ENCODE data around the gene RAPGEF1. TPM values are rescaled to one million over a fixed set of nuclear protein-coding genes. Genes with fewer than 3 reads are reported as not detected.

Gene RAPGEF1
- total and polyA plus RNA-seq, 7 experiments from 2014 or later, result 1.2 to 181 (median 84.8) TPM

DNA sequence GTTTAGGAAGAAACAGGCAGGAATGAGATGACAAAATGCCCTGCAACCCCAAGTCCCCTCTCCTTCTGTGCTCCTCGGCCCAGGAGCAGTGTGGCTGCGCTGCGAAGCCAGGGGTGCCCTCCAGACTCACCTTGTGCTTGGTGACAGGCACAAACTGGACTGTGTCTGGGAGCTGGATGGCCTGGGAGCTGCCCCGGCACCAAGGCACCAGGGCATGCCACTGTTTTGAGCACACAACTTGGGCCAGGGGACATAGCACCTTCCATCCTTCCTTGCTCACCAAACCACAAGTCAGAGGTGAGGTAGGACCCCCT lies 143.5 kb downstream of the RAPGEF1 start:
- Histone ChIP-seq H3K36me3 (ENCODE audit: control insufficient read depth in 2 of 3, insufficient read depth in 3 of 3, low read length in 3 of 3) (peaks cover 0 to 61% (median 18%) of the 10 kb centered on the region in 3 experiments), H3K27me3 (ENCODE audit: control insufficient read depth in 2 of 2, insufficient read depth in 2 of 2, low read length in 2 of 2) (no peaks in the 10 kb centered on the region), H3K4me1 (ENCODE audit: control insufficient read depth in 2 of 2, insufficient read depth in 2 of 2, low read length in 2 of 2) (peaks cover 0 to 4% of the 10 kb centered on the region in 2 donors), H3K4me3 (ENCODE audit: low read length) (no peak overlapping the region), H3K27ac (ENCODE audit: low read depth, low read length) (no peak overlapping the region), H3K9me3 (ENCODE audit: control insufficient read depth in 2 of 3, low read length in 3 of 3) (no peaks in the 10 kb centered on the region)
- POLR2A ChIA-PET, result interaction anchor here (0.6 kb wide), 1 partner anchor 40 kb away, joined by 6 read pairs; no protein-coding TSS in a partner anchor
- no peaks in the 10 kb centered on the region for H3K9me3 Mint-ChIP-seq
- peaks cover 0 to 21% (median 7%) of the 10 kb centered on the region in 5 donors for H3K36me3 Mint-ChIP-seq
- intact Hi-C loops (cut with micrococcal nuclease), result no loop called here
- no peaks in the 10 kb centered on the region for H3K27me3 Mint-ChIP-seq
- no peak overlapping the region for H3K4me3 Mint-ChIP-seq
- peak overlapping the region in 2 of 9 donors; percentile 38 to 41 for H3K27ac Mint-ChIP-seq
- no peak for ATAC-seq
- DNase-seq, result no peak
- CTCF ChIA-PET, result no interaction called here
- H3K4me1 Mint-ChIP-seq, result peaks cover 0 to 7% (median under 1%) of the 10 kb centered on the region in 7 donors

DNA sequence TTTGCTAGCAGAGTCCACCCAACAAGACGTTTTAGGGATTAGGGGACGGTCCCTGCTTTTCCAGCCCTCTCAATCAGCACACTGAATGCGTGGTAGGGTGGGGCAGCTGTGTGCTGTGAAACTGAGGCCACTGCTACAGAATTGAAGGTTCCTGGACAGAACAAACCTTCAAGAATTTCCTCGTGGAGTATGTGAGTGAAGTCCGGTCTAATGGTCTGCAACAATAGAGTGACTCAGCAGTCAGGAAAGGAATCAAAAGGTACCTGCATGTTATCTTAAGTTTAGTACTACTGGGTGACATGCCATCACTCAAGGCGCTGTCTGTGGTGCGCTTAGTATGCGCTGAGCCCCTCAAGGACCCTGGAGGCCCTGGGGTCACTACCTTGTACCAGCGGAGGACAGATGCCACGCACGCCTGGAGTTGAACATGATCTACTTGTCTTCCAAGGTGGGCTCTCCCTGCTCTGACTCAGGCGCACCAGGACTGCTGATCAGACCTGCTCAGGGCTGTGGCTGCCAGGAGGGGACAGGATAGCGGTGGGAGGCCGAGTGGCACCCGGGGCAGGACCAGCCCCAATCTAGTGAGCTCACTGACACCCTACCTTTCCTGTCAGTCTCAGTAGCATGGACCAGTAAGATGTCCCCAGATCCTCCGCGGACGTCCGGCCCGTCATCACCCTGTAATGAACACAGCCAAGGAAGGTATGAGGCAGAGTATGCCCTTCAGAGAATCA lies 144.0 kb downstream of the RAPGEF1 start:
- Histone ChIP-seq H3K27ac (ENCODE audit: low read depth, low read length) (no peak overlapping the region), H3K36me3 (ENCODE audit: control insufficient read depth in 2 of 3, insufficient read depth in 3 of 3, low read length in 3 of 3) (peaks cover 0 to 60% (median 15%) of the 10 kb centered on the region in 3 experiments), H3K27me3 (ENCODE audit: control insufficient read depth in 2 of 2, insufficient read depth in 2 of 2, low read length in 2 of 2) (no peaks in the 10 kb centered on the region), H3K9me3 (ENCODE audit: control insufficient read depth in 2 of 3, low read length in 3 of 3) (no peaks in the 10 kb centered on the region), H3K4me1 (ENCODE audit: control insufficient read depth in 2 of 2, insufficient read depth in 2 of 2, low read length in 2 of 2) (peaks cover 3 to 10% of the 10 kb centered on the region in 2 donors), H3K4me3 (ENCODE audit: low read length) (no peak overlapping the region)
- intact Hi-C loops (cut with micrococcal nuclease), result no loop called here
- H3K27me3 Mint-ChIP-seq, result no peaks in the 10 kb centered on the region
- no peaks in the 10 kb centered on the region for H3K9me3 Mint-ChIP-seq
- H3K27ac Mint-ChIP-seq, result peak overlapping the region in 4 of 9 donors; percentile 15 to 55 (median 40)
- H3K36me3 Mint-ChIP-seq, result peaks cover 0 to 21% (median 5%) of the 10 kb centered on the region in 5 donors
- no peak overlapping the region for H3K4me3 Mint-ChIP-seq
- ATAC-seq, result no peak
- ChIA-PET CTCF (no interaction called here), POLR2A (no interaction called here)
- peaks cover 2 to 13% (median 6%) of the 10 kb centered on the region in 7 donors for H3K4me1 Mint-ChIP-seq
- DNase-seq, result no peak

DNA sequence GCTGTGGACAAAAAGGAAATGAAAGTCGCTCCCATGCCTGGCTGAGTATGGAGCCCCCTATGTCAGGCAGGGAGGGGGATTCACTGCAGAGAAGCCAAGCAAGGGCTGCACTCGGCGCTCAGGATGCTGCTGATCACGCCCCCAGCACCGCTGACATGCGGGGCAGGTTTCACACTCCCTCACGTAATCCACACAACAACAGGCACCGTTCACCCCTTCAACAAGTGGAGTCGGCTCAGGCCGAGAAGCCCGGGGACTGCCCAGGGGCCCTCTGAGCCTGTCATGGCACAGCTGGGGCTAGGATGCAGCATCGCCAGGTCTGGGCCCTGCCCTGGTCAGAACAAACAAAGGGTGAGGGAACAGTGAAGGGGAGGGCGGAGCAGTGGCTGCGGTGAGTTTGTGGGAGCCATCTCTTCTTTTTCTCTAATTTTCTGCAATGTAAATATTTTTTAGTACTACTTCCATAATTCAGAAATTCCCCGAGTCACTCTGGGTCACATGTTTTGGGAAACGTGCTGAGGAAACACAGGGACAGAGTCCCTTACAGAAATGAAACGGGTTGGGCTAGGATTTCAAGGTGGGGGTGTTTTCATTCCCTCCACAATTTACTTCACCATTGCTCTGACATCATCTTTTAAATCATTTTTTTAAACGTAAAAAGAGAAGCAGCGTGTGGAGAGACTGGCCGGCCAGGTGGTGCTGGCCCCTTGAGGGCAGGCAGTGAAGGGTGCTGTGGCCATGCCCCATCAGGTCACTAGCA lies 144.8 kb downstream of the RAPGEF1 start:
- peaks cover 11 to 17% of the 10 kb centered on the region in 2 donors for H3K4me1 ChIP-seq (ENCODE audit: control insufficient read depth in 2 of 2, insufficient read depth in 2 of 2, low read length in 2 of 2)
- Mint-ChIP-seq H3K27me3 (no peaks in the 10 kb centered on the region), H3K36me3 (peaks cover 0 to 15% (median 0%) of the 10 kb centered on the region in 5 donors), H3K4me1 (peaks cover 8 to 20% (median 13%) of the 10 kb centered on the region in 7 donors), H3K4me3 (no peak overlapping the region), H3K9me3 (no peaks in the 10 kb centered on the region), H3K27ac (peak overlapping the region in 2 of 9 donors; percentile 12 to 36)
- no peak overlapping the region for H3K27ac ChIP-seq (ENCODE audit: low read depth, low read length)
- no peaks in the 10 kb centered on the region for H3K27me3 ChIP-seq (ENCODE audit: control insufficient read depth in 2 of 2, insufficient read depth in 2 of 2, low read length in 2 of 2)
- POLR2A ChIA-PET, result no interaction called here
- no peak for ATAC-seq
- no peak overlapping the region for H3K4me3 ChIP-seq (ENCODE audit: low read length)
- peaks cover 0 to 56% (median 15%) of the 10 kb centered on the region in 3 experiments for H3K36me3 ChIP-seq (ENCODE audit: control insufficient read depth in 2 of 3, insufficient read depth in 3 of 3, low read length in 3 of 3)
- H3K9me3 ChIP-seq (ENCODE audit: control insufficient read depth in 2 of 3, low read length in 3 of 3), result no peaks in the 10 kb centered on the region
- intact Hi-C loops (cut with micrococcal nuclease), result no loop called here
- CTCF ChIA-PET, result no interaction called here
- DNase-seq, result no peak

DNA sequence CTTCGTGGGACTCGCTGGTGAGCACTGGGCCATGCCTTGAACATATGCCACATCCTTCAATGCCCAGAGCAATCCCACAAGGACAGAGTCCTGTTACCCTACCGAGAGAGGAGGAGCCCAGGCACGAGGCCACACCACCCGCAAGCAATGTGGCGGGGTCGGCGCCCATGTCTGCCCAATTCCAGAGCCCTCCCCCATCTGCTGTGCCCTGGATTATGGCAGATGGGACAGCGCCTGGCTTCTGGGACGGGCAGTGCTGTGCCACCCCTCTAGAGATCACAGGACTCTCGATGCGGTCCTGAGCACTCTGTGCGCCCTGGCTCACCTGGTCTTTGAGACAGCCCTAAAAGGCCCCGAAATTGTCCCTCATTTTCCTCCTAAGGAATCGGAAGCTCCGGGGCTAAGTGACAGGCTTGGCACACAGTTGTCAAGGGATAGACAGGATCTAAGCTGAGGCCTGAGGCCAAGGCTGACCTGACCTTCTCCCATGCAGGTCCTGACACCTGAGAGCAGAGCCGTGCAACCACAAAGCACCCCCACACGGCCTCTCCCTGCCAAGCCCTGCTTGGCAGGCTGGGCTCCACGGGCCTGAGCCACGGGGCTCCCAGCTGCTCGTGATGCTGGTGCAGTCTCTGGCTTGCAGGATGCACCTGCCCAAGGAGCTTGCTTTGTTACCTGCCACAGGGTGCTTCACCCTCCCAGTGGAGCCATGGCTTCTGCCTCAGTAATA lies 145.8 kb downstream of the RAPGEF1 start:
- H3K4me3 ChIP-seq (ENCODE audit: low read length), result no peak overlapping the region
- no peaks in the 10 kb centered on the region for H3K9me3 ChIP-seq (ENCODE audit: control insufficient read depth in 2 of 3, low read length in 3 of 3)
- peaks cover 12 to 19% of the 10 kb centered on the region in 2 donors for H3K4me1 ChIP-seq (ENCODE audit: control insufficient read depth in 2 of 2, insufficient read depth in 2 of 2, low read length in 2 of 2)
- H3K36me3 Mint-ChIP-seq, result peaks cover 0 to 14% (median 0%) of the 10 kb centered on the region in 5 donors
- H3K9me3 Mint-ChIP-seq, result no peaks in the 10 kb centered on the region
- H3K4me3 Mint-ChIP-seq, result no peak overlapping the region
- peaks cover 0 to 56% (median 15%) of the 10 kb centered on the region in 3 experiments for H3K36me3 ChIP-seq (ENCODE audit: control insufficient read depth in 2 of 3, insufficient read depth in 3 of 3, low read length in 3 of 3)
- no peaks in the 10 kb centered on the region for H3K27me3 Mint-ChIP-seq
- ATAC-seq (no peak), DNase-seq (no peak)
- H3K27ac Mint-ChIP-seq, result peak overlapping the region in 1 of 9 donors; percentile 23
- no peak overlapping the region for H3K27ac ChIP-seq (ENCODE audit: low read depth, low read length)
- POLR2A ChIA-PET, result interaction anchor here (0.8 kb wide), 1 partner anchor 17 kb away, joined by 3 read pairs; no protein-coding TSS in a partner anchor
- CTCF ChIA-PET, result interaction anchor here (1.0 kb wide), 1 partner anchor 62 kb away, joined by 3 read pairs; no protein-coding TSS in a partner anchor
- intact Hi-C loops (cut with micrococcal nuclease), result no loop called here
- peaks cover 8 to 23% (median 18%) of the 10 kb centered on the region in 7 donors for H3K4me1 Mint-ChIP-seq
- H3K27me3 ChIP-seq (ENCODE audit: control insufficient read depth in 2 of 2, insufficient read depth in 2 of 2, low read length in 2 of 2), result no peaks in the 10 kb centered on the region

DNA sequence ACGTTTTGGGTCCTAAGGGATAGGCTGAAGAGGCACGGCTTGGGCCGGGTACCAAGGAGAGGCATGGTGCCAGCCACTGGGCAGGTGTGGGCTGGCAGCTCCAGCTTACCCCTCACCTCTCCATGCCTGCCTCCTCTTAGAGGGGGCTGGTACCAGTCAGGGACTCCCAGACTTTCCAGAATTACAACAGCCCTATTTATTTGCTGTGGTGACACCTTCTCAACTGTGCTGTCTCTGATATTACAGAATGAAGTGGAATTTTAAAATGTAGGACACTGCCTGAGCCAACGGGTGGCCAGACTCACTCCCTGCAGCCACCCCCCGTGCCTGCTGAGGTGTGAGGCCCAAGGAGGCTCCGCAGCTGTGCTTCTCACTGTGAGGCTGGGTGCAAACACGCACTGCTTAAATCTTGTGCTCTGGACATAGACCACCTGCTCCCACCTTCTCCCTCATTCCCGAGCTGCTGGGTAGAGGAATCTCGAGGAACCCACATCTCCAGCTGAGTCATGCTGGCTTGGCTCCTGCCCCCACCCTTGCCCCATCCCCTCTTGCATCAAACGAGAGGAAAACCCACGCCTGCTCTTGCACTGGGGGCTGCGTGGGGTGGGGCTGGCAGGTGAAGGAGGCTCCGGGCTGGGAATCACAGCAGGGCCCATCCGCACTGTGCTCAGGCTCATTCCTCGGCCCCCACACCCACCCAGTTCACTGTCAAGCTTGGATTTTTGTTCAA lies 146.6 kb downstream of the RAPGEF1 start:
- peaks cover 12 to 19% of the 10 kb centered on the region in 2 donors for H3K4me1 ChIP-seq (ENCODE audit: control insufficient read depth in 2 of 2, insufficient read depth in 2 of 2, low read length in 2 of 2)
- H3K4me1 Mint-ChIP-seq, result peaks cover 8 to 23% (median 18%) of the 10 kb centered on the region in 7 donors
- H3K4me3 ChIP-seq (ENCODE audit: low read length), result no peak overlapping the region
- H3K36me3 ChIP-seq (ENCODE audit: control insufficient read depth in 2 of 3, insufficient read depth in 3 of 3, low read length in 3 of 3), result peaks cover 0 to 59% (median 15%) of the 10 kb centered on the region in 3 experiments
- intact Hi-C loops (cut with micrococcal nuclease), result no loop called here
- H3K27ac ChIP-seq (ENCODE audit: low read depth, low read length), result no peak overlapping the region
- peak overlapping the region in 3 of 9 donors; percentile 30 to 53 (median 43) for H3K27ac Mint-ChIP-seq
- ChIA-PET POLR2A (interaction anchor here (0.8 to 3.3 kb wide), 2 partner anchors 18 to 151 kb away, joined by 3 to 18 read pairs; no protein-coding TSS in a partner anchor), CTCF (interaction anchor here (1.0 to 3.6 kb wide), 3 partner anchors 63 to 156 kb away, joined by 3 to 40 read pairs (median 12); no protein-coding TSS in a partner anchor)
- DNase-seq, result no peak
- ATAC-seq, result no peak
- no peaks in the 10 kb centered on the region for H3K9me3 Mint-ChIP-seq
- no peaks in the 10 kb centered on the region for H3K27me3 Mint-ChIP-seq
- H3K9me3 ChIP-seq (ENCODE audit: control insufficient read depth in 2 of 3, low read length in 3 of 3), result no peaks in the 10 kb centered on the region
- H3K27me3 ChIP-seq (ENCODE audit: control insufficient read depth in 2 of 2, insufficient read depth in 2 of 2, low read length in 2 of 2), result no peaks in the 10 kb centered on the region
- peaks cover 0 to 17% (median 0%) of the 10 kb centered on the region in 5 donors for H3K36me3 Mint-ChIP-seq
- no peak overlapping the region for H3K4me3 Mint-ChIP-seq

All from naive thymus-derived CD4-positive, alpha-beta T cell (primary cell).